Measurements from ENCODE around the gene DNHD1. TPM values are rescaled to one million over a fixed set of nuclear protein-coding genes. Genes with fewer than 3 reads are reported as not detected.

Gene DNHD1
- total RNA-seq, 2 donors from 2014 or later: 7.4 to 11.8 TPM

DNA sequence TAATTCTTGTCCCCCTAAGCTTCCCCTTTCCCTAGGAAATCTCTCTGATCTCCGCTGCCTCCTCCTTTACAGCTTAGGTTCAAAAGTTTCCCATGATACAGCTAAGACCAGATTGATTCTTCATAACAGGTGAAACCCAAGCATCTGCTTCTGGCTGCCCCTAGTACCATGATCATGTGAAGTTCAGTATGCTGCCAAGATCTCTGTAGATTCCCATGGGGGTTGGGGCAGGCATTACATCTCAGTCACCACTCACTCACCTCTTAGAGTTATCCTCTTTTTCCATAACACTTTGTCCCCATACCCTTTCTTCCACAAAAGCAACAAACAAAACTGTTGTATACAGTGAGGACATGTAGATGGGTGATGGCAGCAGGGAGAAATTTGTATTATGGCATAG is 62.3 kb downstream of the DNHD1 start:
- Histone ChIP-seq H3K4me3 (no peak overlapping the region), H3K9me3 (no peaks in the 10 kb centered on the region), H3K4me1 (no peaks in the 10 kb centered on the region), H3K27me3 (no peaks in the 10 kb centered on the region), H3K27ac (no peak overlapping the region), H3K9ac (ENCODE audit: low read depth in 2 of 2, low read length in 2 of 2) (no peak overlapping the region), H3K36me3 (no peaks in the 10 kb centered on the region)
- no peak for DNase-seq
- intact Hi-C loops (cut with DNase I): no loop called here
- TF ChIP-seq, protein P1, sequence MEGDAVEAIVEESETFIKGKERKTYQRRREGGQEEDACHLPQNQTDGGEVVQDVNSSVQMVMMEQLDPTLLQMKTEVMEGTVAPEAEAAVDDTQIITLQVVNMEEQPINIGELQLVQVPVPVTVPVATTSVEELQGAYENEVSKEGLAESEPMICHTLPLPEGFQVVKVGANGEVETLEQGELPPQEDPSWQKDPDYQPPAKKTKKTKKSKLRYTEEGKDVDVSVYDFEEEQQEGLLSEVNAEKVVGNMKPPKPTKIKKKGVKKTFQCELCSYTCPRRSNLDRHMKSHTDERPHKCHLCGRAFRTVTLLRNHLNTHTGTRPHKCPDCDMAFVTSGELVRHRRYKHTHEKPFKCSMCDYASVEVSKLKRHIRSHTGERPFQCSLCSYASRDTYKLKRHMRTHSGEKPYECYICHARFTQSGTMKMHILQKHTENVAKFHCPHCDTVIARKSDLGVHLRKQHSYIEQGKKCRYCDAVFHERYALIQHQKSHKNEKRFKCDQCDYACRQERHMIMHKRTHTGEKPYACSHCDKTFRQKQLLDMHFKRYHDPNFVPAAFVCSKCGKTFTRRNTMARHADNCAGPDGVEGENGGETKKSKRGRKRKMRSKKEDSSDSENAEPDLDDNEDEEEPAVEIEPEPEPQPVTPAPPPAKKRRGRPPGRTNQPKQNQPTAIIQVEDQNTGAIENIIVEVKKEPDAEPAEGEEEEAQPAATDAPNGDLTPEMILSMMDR (IDR thresholded peaks at IDR 0.05): no peak

DNA sequence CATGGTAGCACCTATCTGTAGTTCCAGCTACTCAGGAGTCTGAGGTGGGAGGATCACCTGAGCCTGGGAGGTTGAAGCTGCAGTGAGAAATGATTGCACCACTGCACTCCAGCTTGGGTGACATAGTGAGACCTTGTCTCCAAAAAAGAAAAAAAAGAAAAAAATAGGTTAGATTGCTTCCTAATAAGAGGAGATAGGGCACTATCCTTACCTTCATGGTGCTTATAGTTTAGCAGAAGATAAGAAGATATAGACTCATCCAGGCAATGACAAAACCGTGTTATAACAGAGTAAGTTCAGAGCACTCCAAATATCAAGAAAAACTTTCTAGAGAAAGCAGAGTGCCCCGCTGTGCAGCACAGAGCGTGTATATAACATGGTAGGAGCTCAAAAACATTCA is 64.2 kb downstream of the DNHD1 start:
- TF ChIP-seq, protein P1 (IDR thresholded peaks at IDR 0.05): no peak

DNA sequence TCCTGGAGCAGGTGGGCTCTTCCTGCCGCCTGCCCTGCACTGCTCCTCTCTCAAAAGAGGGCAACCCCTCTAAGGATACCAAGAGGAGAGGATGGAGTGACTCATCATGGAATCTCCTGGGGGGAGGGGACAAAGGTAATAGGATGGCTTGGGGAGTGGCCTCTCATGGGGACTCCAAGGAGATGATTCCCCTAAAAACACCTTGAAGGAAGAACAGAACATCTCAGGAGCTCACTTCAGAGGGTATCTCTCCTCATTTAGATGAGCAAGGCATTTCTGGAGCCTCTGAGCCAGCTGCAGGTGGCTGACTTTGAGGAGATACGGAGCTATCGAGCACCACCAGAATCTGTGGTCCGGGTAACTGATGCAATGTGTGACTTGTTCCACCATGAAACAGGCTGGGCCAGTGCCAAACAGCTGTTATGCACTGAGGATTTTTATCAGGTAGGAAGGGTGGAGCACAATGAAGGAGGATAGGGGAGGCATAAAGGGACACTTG is 66.1 kb downstream of the DNHD1 start:
- Histone ChIP-seq H3K27ac (no peak overlapping the region), H3K9me3 (no peaks in the 10 kb centered on the region), H3K9ac (ENCODE audit: low read depth in 2 of 2, low read length in 2 of 2) (no peak overlapping the region), H3K4me3 (no peak overlapping the region), H3K36me3 (no peaks in the 10 kb centered on the region), H3K4me1 (no peaks in the 10 kb centered on the region), H3K27me3 (no peaks in the 10 kb centered on the region)
- intact Hi-C loops (cut with DNase I): no loop called here
- no peak for DNase-seq
- TF ChIP-seq, protein P1 (IDR thresholded peaks at IDR 0.05): no peak

More for the DNA sequence above, 64.2 kb downstream of the DNHD1 start:
- H3K9me3 ChIP-seq: no peaks in the 10 kb centered on the region
- intact Hi-C loops (cut with DNase I): no loop called here
- no peak for DNase-seq
- no peaks in the 10 kb centered on the region for H3K27me3 ChIP-seq
- no peak overlapping the region for H3K4me3 ChIP-seq
- H3K27ac ChIP-seq: no peak overlapping the region
- H3K36me3 ChIP-seq: no peaks in the 10 kb centered on the region
- H3K4me1 ChIP-seq: no peaks in the 10 kb centered on the region
- H3K9ac ChIP-seq (ENCODE audit: low read depth in 2 of 2, low read length in 2 of 2): no peak overlapping the region

DNA sequence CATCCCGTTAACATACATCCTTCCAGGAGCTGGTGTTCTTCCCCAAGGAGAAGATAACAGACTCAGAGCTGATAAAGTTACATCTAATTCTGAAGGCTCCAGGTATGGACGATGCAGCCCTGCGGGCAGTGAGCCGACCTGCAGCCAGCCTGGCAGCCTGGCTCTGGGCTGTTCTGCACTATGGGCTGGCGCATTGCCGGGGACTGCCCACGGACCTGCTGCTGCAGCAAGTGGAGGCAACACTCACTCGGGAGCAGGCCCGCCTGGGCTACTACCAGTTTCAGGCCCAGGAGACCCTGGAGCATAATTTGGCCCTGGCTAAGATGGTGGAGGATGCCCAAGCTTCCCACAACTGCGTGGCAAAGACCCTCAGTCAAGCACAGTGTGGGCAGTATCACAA is 66.6 kb downstream of the DNHD1 start:
- intact Hi-C loops (cut with DNase I): no loop called here
- H3K9me3 ChIP-seq: no peaks in the 10 kb centered on the region
- DNase-seq: no peak

DNA sequence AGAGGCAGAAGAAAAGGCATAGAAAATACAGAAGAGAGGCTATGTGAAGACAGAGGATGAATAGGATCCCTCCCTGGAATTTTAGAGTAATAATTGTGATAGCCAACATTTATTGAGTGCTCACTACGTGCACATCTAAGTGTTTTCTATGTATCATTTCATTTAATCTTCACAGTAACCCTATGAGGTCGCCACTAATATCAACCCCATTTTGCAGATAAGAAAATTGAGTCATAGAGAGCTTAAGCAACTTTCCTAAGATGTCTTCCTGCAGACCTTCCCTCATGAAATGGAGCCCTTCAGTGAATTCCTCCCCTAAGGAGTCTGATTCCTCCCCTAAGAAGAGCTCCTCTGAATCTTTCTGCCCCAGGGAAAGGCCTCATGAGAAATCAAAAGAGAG is 68.2 kb downstream of the DNHD1 start:
- DNase-seq: no peak
- no peaks in the 10 kb centered on the region for H3K36me3 ChIP-seq
- intact Hi-C loops (cut with DNase I): no loop called here
- H3K27me3 ChIP-seq: no peaks in the 10 kb centered on the region
- no peaks in the 10 kb centered on the region for H3K9me3 ChIP-seq
- no peaks in the 10 kb centered on the region for H3K4me1 ChIP-seq
- H3K9ac ChIP-seq (ENCODE audit: low read depth in 2 of 2, low read length in 2 of 2): no peak overlapping the region
- TF ChIP-seq, protein P1 (IDR thresholded peaks at IDR 0.05): no peak
- no peak overlapping the region for H3K27ac ChIP-seq
- H3K4me3 ChIP-seq: no peak overlapping the region

More for the DNA sequence above, 66.6 kb downstream of the DNHD1 start:
- no peak overlapping the region for H3K9ac ChIP-seq (ENCODE audit: low read depth in 2 of 2, low read length in 2 of 2)
- H3K27ac ChIP-seq: no peak overlapping the region
- no peak overlapping the region for H3K4me3 ChIP-seq
- TF ChIP-seq, protein P1 (IDR thresholded peaks at IDR 0.05): no peak
- no peaks in the 10 kb centered on the region for H3K27me3 ChIP-seq
- no peaks in the 10 kb centered on the region for H3K36me3 ChIP-seq
- H3K4me1 ChIP-seq: no peaks in the 10 kb centered on the region

Data from colonic mucosa (tissue), 4 donors.